ENCODE results near the gene QPRT. TPM values are rescaled to one million over a fixed set of nuclear protein-coding genes. Genes with fewer than 3 reads are reported as not detected.
"Not testable (repeated sequence)": the region's sequence is repeated elsewhere in the genome, so short reads cannot be mapped to it uniquely, and the experiment has no call there.

Gene QPRT
- polyA plus RNA-seq, 3 donors: 134 to 182 (median 169) TPM

GRCh38 chr16:29651774-29652349, 27.1 kb upstream of the QPRT start:
- DNase-seq (ENCODE audit: extremely low read depth in 1 of 11, low read depth in 9 of 11, low spot score in 4 of 11): no peak

- DNase-seq (ENCODE audit: extremely low read depth in 1 of 11, low read depth in 9 of 11, low spot score in 4 of 11): no peak
These were observed 25.5 kb upstream of the QPRT start for GRCh38 chr16:29653471-29653870.

- DNase-seq (ENCODE audit: extremely low read depth in 1 of 11, low read depth in 9 of 11, low spot score in 4 of 11): not testable (repeated sequence)
These were observed 25.1 kb upstream of the QPRT start for GRCh38 chr16:29653890-29654289.

- DNase-seq (ENCODE audit: extremely low read depth in 1 of 11, low read depth in 9 of 11, low spot score in 4 of 11): no peak
These were observed 22.1 kb upstream of the QPRT start for GRCh38 chr16:29656688-29657523.

- DNase-seq (ENCODE audit: extremely low read depth in 1 of 11, low read depth in 9 of 11, low spot score in 4 of 11): no peak
These were observed 20.3 kb upstream of the QPRT start for GRCh38 chr16:29658705-29659104.

- DNase-seq (ENCODE audit: extremely low read depth in 1 of 11, low read depth in 9 of 11, low spot score in 4 of 11): no peak
These were observed 16.8 kb upstream of the QPRT start for GRCh38 chr16:29662000-29662728.

- no peak for DNase-seq (ENCODE audit: extremely low read depth in 1 of 11, low read depth in 9 of 11, low spot score in 4 of 11)
These were observed 16.3 kb upstream of the QPRT start for GRCh38 chr16:29662729-29663015.

- DNase-seq (ENCODE audit: extremely low read depth in 1 of 11, low read depth in 9 of 11, low spot score in 4 of 11): no peak
These were observed 15.8 kb upstream of the QPRT start, which contains the start of gene SPN for GRCh38 chr16:29663016-29663806. TSS of gene SPN (plus strand) at chr16:29663247. CDS start at chr16:29663729, 482 bp downstream.

GRCh38 chr16:29663807-29664090, 15.2 kb upstream of the QPRT start:
- no peak for DNase-seq (ENCODE audit: extremely low read depth in 1 of 11, low read depth in 9 of 11, low spot score in 4 of 11)

- DNase-seq (ENCODE audit: extremely low read depth in 1 of 11, low read depth in 9 of 11, low spot score in 4 of 11): no peak
These were observed 14.7 kb upstream of the QPRT start for GRCh38 chr16:29664091-29664921.

- no peak for DNase-seq (ENCODE audit: extremely low read depth in 1 of 11, low read depth in 9 of 11, low spot score in 4 of 11)
These were observed 13.5 kb upstream of the QPRT start for GRCh38 chr16:29665294-29666077.

- DNase-seq (ENCODE audit: extremely low read depth in 1 of 11, low read depth in 9 of 11, low spot score in 4 of 11): not testable (repeated sequence)
These were observed 11.7 kb upstream of the QPRT start for GRCh38 chr16:29667322-29667610.

- no peak for DNase-seq (ENCODE audit: extremely low read depth in 1 of 11, low read depth in 9 of 11, low spot score in 4 of 11)
These were observed 11.2 kb upstream of the QPRT start for GRCh38 chr16:29667755-29668154.

GRCh38 chr16:29668267-29668666, 10.7 kb upstream of the QPRT start:
- no peak for DNase-seq (ENCODE audit: extremely low read depth in 1 of 11, low read depth in 9 of 11, low spot score in 4 of 11)

GRCh38 chr16:29673501-29673900, 5.5 kb upstream of the QPRT start:
- no peak for DNase-seq (ENCODE audit: extremely low read depth in 1 of 11, low read depth in 9 of 11, low spot score in 4 of 11)

GRCh38 chr16:29674188-29674587, 4.8 kb upstream of the QPRT start:
- DNase-seq (ENCODE audit: extremely low read depth in 1 of 11, low read depth in 9 of 11, low spot score in 4 of 11): peak in 3 of 11 donors; percentile 39 to 53 (median 47)

- no peak for DNase-seq (ENCODE audit: extremely low read depth in 1 of 11, low read depth in 9 of 11, low spot score in 4 of 11)
These were observed 3.0 kb upstream of the QPRT start for GRCh38 chr16:29675811-29676643.
